A673 (cell line): ENCODE measurements around the gene NPPB. TPM values are rescaled to one million over a fixed set of nuclear protein-coding genes. Genes with fewer than 3 reads are reported as not detected.

Experiments used
- BruUV-seq: library from RNA; stranded (reverse); fragments of 400-500 nt; replicated peaks from 2 replicates; lab custom pipeline; 2021; lab: Mats Ljungman, UMichigan
- CTCF ChIA-PET: fragments of 300-600 bp; sonication (Branson Sonifier 250); formaldehyde crosslinking; loops from one replicate; lab custom pipeline; 2022; ENCODE audit warnings: antibody characterized with exemption; lab: Charles Lee
- POLR2A ChIA-PET: fragments of 300-600 bp; sonication (Branson Sonifier 250); formaldehyde crosslinking; loops from one replicate; lab custom pipeline; 2022; ENCODE audit warnings: antibody characterized with exemption; ENCODE audit not compliant: low non-redundant PET; lab: Charles Lee
- DNase-seq: peaks from one replicate; pipeline ENCODE4 v3.0.0-alpha.2; 2015; ENCODE audit warnings: low spot score
- H3K27ac ChIP-seq: fragments of 200-600 bp; sonication (generic); 2 replicates; pipeline ENCODE4 v1.5.1; 2016; ENCODE audit warnings: mixed run types, low read depth, mild to moderate bottlenecking, mixed read lengths, antibody characterized with exemption, low read length; ENCODE audit not compliant: poor library complexity, severe bottlenecking
- H3K27me3 ChIP-seq: fragments of 200-600 bp; sonication (generic); replicated peaks from 2 replicates; pipeline ENCODE4 v1.6.1; 2017; ENCODE audit warnings: mixed run types, low read depth, mild to moderate bottlenecking, mixed read lengths, antibody characterized with exemption, low read length; ENCODE audit not compliant: insufficient read depth, poor library complexity
- H3K36me3 ChIP-seq: fragments of 200-600 bp; sonication (generic); 2 replicates; pipeline ENCODE4 v1.6.1; 2016; ENCODE audit warnings: mixed run types, mild to moderate bottlenecking, mixed read lengths, antibody characterized with exemption, low read length; ENCODE audit not compliant: insufficient read depth, poor library complexity, severe bottlenecking
- H3K4me1 ChIP-seq: fragments of 200-600 bp; sonication (generic); 2 replicates; pipeline ENCODE4 v1.6.1; 2017; ENCODE audit warnings: mixed run types, mild to moderate bottlenecking, mixed read lengths, antibody characterized with exemption, low read length; ENCODE audit not compliant: insufficient read depth, poor library complexity, severe bottlenecking
- H3K4me3 ChIP-seq: fragments of 200-600 bp; sonication (generic); 2 replicates; pipeline ENCODE4 v1.5.1; 2016; ENCODE audit warnings: low read depth, mixed run types, mild to moderate bottlenecking, mixed read lengths, low read length; ENCODE audit not compliant: poor library complexity, severe bottlenecking
- H3K9me3 ChIP-seq: fragments of 200-600 bp; sonication (generic); 2 replicates; pipeline ENCODE4 v1.6.1; 2016; ENCODE audit warnings: mixed run types, low read depth, mild to moderate bottlenecking, mixed read lengths, antibody characterized with exemption, low read length; ENCODE audit not compliant: poor library complexity, severe bottlenecking
- EZH2 ChIP-seq: fragments of 200-600 bp; sonication (generic); IDR thresholded peaks from 2 replicates; pipeline ENCODE4 v1.6.1; 2017; ENCODE audit warnings: borderline replicate concordance, low read depth, mild to moderate bottlenecking, mixed read lengths, antibody characterized with exemption, low read length; ENCODE audit not compliant: poor library complexity, severe bottlenecking
- intact Hi-C: fragments of 100-400 bp; cut with micrococcal nuclease; formaldehyde crosslinking; loops from one replicate; pipeline ENCODE4 v1.10.0; 2022; ENCODE audit not compliant: unreplicated experiment
- total RNA-seq: library from RNA; stranded (reverse); gene quantifications from 2 replicates; pipeline ENCODE4 v1.2.3, GENCODE V29; 2021
- TF ChIP-seq, protein P1 (sequence below): fragments of 300-800, 200-600 bp; sonication (generic); conservative IDR thresholded peaks from 2 replicates; pipeline ENCODE4 v1.5.1; 2017; ENCODE audit warnings: low read depth, mild to moderate bottlenecking, antibody characterized with exemption, low read length, moderate library complexity, mixed read lengths

The NPPB gene
- total RNA-seq, 1 experiment from 2014 or later = not detected

DNA sequence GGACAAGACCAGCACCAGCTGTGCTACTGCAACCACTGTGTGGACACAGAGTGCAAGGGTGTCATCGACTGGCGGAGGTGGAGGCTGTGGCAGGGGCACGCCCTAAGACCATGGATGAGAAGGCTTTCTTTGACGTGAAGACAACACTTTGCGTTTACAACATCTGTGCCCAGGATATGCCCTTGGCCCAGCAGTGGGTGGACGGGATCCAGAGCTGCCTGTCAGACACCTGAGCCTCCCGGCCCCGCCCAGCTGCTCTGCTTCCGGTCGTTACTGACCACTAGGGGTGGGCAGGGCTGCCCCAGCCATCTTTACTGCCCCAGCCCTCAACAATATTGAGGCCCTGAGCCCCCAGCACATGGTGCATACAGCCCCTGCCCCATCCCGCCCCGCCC is 21.4 kb upstream of the NPPB start:
- CTCF ChIA-PET = interaction anchor here (0.6 kb wide), 2 partner anchors 8 to 19 kb away, joined by 3 to 6 read pairs; no protein-coding TSS in a partner anchor
- H3K27me3 ChIP-seq = peaks cover 41% of the 10 kb centered on the region
- POLR2A ChIA-PET = no interaction called here
- no TSS peak for BruUV-seq
- no peaks in the 10 kb centered on the region for H3K36me3 ChIP-seq
- intact Hi-C loops = no loop called here
- no peak for TF ChIP-seq EZH2
- TF ChIP-seq, protein P1, sequence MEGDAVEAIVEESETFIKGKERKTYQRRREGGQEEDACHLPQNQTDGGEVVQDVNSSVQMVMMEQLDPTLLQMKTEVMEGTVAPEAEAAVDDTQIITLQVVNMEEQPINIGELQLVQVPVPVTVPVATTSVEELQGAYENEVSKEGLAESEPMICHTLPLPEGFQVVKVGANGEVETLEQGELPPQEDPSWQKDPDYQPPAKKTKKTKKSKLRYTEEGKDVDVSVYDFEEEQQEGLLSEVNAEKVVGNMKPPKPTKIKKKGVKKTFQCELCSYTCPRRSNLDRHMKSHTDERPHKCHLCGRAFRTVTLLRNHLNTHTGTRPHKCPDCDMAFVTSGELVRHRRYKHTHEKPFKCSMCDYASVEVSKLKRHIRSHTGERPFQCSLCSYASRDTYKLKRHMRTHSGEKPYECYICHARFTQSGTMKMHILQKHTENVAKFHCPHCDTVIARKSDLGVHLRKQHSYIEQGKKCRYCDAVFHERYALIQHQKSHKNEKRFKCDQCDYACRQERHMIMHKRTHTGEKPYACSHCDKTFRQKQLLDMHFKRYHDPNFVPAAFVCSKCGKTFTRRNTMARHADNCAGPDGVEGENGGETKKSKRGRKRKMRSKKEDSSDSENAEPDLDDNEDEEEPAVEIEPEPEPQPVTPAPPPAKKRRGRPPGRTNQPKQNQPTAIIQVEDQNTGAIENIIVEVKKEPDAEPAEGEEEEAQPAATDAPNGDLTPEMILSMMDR = no peak
- no peaks in the 10 kb centered on the region for H3K4me1 ChIP-seq
- H3K27ac ChIP-seq = no peak overlapping the region
- no peak overlapping the region for H3K4me3 ChIP-seq
- DNase-seq = no peak
- no peaks in the 10 kb centered on the region for H3K9me3 ChIP-seq

DNA sequence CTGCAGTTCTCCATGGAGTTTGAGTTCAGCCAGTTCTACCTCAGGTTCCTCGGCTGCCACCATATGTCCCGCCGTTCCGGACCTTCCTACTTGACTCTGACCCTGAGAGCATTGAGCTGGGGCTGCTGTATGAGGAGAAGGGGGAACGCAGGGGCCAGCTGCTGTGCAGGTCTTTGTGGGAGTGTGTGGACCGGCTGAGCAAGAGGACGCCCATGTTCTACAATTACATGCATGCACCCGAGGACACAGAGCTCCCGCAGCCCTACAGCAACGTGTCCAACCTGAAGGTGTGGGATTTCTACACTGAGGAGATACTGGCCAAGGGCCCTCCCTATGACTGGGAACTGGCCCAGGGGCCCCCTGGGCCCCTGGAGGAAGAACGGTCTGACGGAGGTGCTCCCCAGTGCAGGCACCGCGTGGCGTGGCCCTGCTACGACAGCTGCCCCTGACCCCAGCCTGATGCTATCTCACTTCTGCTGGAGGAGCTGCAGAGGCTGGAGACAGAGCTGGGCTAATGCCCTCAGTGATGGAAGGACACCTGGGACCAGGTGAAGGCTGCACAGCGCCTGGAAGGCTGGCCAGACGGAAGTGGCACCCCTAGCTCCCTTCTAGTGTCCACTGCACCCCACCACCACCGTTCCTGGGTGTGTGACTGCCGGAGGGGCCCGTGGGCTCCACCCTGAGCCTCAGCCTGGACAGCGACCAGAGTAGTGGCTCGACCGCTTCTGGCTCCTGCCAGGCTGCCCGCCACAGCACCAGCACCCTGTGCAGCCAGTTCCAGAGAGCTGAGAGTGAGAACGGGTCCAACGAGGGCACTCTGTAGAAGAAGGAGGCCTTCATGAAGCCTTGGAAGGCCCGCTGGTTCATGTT is 20.8 kb upstream of the NPPB start:
- no TSS peak for BruUV-seq
- intact Hi-C loops = no loop called here
- POLR2A ChIA-PET = no interaction called here
- no peak for DNase-seq
- H3K36me3 ChIP-seq = no peaks in the 10 kb centered on the region
- peaks cover 43% of the 10 kb centered on the region for H3K27me3 ChIP-seq
- no peak for TF ChIP-seq EZH2
- TF ChIP-seq, protein P1 = no peak
- H3K27ac ChIP-seq = no peak overlapping the region
- H3K4me1 ChIP-seq = no peaks in the 10 kb centered on the region
- no peaks in the 10 kb centered on the region for H3K9me3 ChIP-seq
- H3K4me3 ChIP-seq = no peak overlapping the region
- CTCF ChIA-PET = interaction anchor here (0.6 kb wide), 2 partner anchors 12 to 18 kb away, joined by 3 to 6 read pairs; no protein-coding TSS in a partner anchor

DNA sequence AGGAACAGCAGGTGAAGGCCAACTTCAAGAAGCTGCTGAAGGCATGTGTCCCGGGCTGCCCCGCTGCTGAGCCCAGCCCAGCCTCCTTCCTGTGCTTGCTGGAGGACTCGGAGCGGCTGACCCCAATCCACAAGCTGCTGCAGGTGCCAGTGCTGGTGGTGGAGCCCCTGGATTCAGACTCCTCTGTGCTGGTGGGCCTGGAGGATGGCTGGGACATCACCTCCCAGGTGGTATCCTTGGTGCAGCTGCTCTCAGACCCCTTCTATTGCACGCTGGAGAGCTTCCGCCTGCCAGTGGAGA is 20.1 kb upstream of the NPPB start:
- DNase-seq = no peak
- ChIA-PET CTCF (interaction anchor here (0.6 kb wide), 1 partner anchor 13 kb away, joined by 3 read pairs; no protein-coding TSS in a partner anchor), POLR2A (no interaction called here)
- no peaks in the 10 kb centered on the region for H3K4me1 ChIP-seq
- no peak overlapping the region for H3K27ac ChIP-seq
- no peak for TF ChIP-seq EZH2
- TF ChIP-seq, protein P1 = no peak
- BruUV-seq = no TSS peak
- no peak overlapping the region for H3K4me3 ChIP-seq
- H3K9me3 ChIP-seq = no peaks in the 10 kb centered on the region
- intact Hi-C loops = no loop called here
- H3K27me3 ChIP-seq = peaks cover 45% of the 10 kb centered on the region
- no peaks in the 10 kb centered on the region for H3K36me3 ChIP-seq
